Thyroid gland (tissue), 4 donors: Measurements from ENCODE around the gene RASGRF2. TPM values are rescaled to one million over a fixed set of nuclear protein-coding genes. Genes with fewer than 3 reads are reported as not detected.

Source experiments
- DNase-seq, 2 donors: peaks; one replicate each; pipeline ENCODE4 v3.0.0-alpha.2; 2019
- H3K27ac ChIP-seq, 3 donors: fragments of 200-600 bp; sonication (generic); 1 replicate in 2 of 3; 2 replicates in 1 of 3; pipeline ENCODE4 v1.5.1; 2016 to 2019; ENCODE audit warnings: mild to moderate bottlenecking in 1 of 3, moderate library complexity in 1 of 3
- H3K27me3 ChIP-seq: fragments of 200-600 bp; sonication (generic); one replicate; pipeline ENCODE4 v1.5.1; 2019
- H3K36me3 ChIP-seq, 2 donors: fragments of 200-600 bp; sonication (generic); one replicate each; pipeline ENCODE4 v1.5.1; 2016 to 2019
- H3K4me1 ChIP-seq, 2 donors: fragments of 200-600 bp; sonication (generic); one replicate each; pipeline ENCODE4 v1.5.1; 2017 to 2019
- H3K4me3 ChIP-seq, 3 donors: fragments of 200-600 bp; sonication (generic); replicated peaks in 1 of 3; 1 replicate in 2 of 3; 2 replicates in 1 of 3; pipeline ENCODE4 v1.5.1; 2016; ENCODE audit warnings: mild to moderate bottlenecking in 1 of 3
- H3K9me3 ChIP-seq: fragments of 200-600 bp; sonication (generic); one replicate; pipeline ENCODE4 v1.5.1; 2017
- CTCF ChIP-seq, 6 experiments: fragments of 200-600 bp in 3 of 6; fragments of 450-650 bp in 3 of 6; sonication (generic) in 3 of 6; IDR thresholded peaks; one replicate each; pipeline ENCODE4 v1.5.1; 2016 to 2019; ENCODE audit warnings: antibody characterized with exemption in 6 of 6, mild to moderate bottlenecking in 2 of 6, inconsistent platforms in 1 of 6, moderate library complexity in 1 of 6
- POLR2A ChIP-seq, 2 donors: fragments of 450-650 bp; IDR thresholded peaks; one replicate each; pipeline ENCODE4 v1.6.1; 2017; ENCODE audit warnings: antibody characterized with exemption in 2 of 2, mild to moderate bottlenecking in 2 of 2, moderate library complexity in 1 of 2
- WGBS, 2 donors: methylation state at CpG; one replicate each; pipeline ENCODE4 v1.1.5; 2017; 5-methylcytosine and 5-hydroxymethylcytosine counted together
- intact Hi-C: fragments of 100-400 bp; cut with DNase I; formaldehyde crosslinking; loops from one replicate; pipeline ENCODE4 v1.15.1; 2023
- total RNA-seq, 4 donors: library from RNA; depleted of rRNA; stranded (reverse); fragments of >200 nt; gene quantifications; one replicate each; pipeline ENCODE4 v1.2.3, GENCODE V29; 2016

The RASGRF2 gene
- total RNA-seq, 4 donors from 2014 or later = 9.2 to 18.8 (median 14.8) TPM

DNA sequence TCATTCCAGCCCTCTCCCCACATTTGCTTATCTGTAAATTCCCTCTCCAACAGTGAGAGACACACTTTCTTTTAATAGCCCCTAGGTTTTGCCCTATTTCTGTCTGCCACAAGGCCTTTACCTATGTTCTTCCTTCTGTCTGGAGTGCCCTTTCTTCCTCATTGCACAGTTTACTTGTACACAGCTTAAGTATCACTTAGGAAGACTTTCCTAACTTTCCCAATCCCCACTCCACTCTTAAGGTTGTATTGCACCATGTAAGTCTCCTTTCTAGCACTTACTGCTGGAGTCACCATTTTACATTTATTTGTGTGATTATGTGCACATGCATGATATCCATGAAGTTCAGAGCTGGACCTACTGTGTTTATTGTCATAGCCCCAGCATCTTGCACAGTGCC lies 262.1 kb downstream of the RASGRF2 start:
- no peaks in the 10 kb centered on the region for H3K9me3 ChIP-seq
- H3K27ac ChIP-seq = no peak overlapping the region
- DNase-seq = no peak
- no peaks in the 10 kb centered on the region for H3K36me3 ChIP-seq
- TF ChIP-seq POLR2A (IDR thresholded peaks at IDR 0.05) = no peak
- no peak for TF ChIP-seq CTCF (IDR thresholded peaks at IDR 0.05)
- no peak overlapping the region for H3K4me3 ChIP-seq
- H3K27me3 ChIP-seq = no peaks in the 10 kb centered on the region
- H3K4me1 ChIP-seq = no peaks in the 10 kb centered on the region
- intact Hi-C loops = no loop called here

GRCh38 chr5:81225463-81225862 lies 265.3 kb downstream of the RASGRF2 start:
- TF ChIP-seq POLR2A (IDR thresholded peaks at IDR 0.05) = no peak
- no peak for TF ChIP-seq CTCF (IDR thresholded peaks at IDR 0.05)
- no peak overlapping the region for H3K4me3 ChIP-seq
- H3K27me3 ChIP-seq = no peaks in the 10 kb centered on the region
- no peaks in the 10 kb centered on the region for H3K36me3 ChIP-seq
- 93% methylated on average over 8 of the region's 8 CpGs for WGBS, 2 donors
- H3K4me1 ChIP-seq = no peaks in the 10 kb centered on the region
- H3K9me3 ChIP-seq = no peaks in the 10 kb centered on the region
- H3K27ac ChIP-seq = no peak overlapping the region
- DNase-seq = no peak
- intact Hi-C loops = no loop called here

DNA sequence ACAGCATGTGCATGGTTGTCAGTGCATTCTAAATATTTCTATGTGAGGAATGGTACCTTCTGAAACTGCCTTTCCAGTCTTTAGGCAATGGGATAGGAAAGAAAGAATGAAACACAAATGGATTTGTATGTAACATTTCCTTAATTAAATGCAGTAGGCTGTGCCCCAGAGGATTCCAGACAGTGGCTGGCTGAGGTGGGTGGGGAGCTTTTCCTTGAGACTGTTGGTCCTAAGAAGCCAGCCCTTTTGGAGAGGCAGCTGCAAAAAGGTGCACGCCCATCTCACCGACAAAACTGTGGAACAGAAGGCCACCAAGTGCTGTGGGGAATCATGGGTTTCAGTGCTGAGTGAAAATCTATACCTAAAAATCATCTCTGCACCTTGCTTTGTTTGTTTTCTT lies 266.1 kb downstream of the RASGRF2 start:
- Histone ChIP-seq H3K9me3 (no peaks in the 10 kb centered on the region), H3K4me1 (no peaks in the 10 kb centered on the region), H3K36me3 (no peaks in the 10 kb centered on the region), H3K27ac (no peak overlapping the region), H3K4me3 (no peak overlapping the region), H3K27me3 (no peaks in the 10 kb centered on the region)
- DNase-seq = no peak
- no peak for TF ChIP-seq POLR2A (IDR thresholded peaks at IDR 0.05)
- no peak for TF ChIP-seq CTCF (IDR thresholded peaks at IDR 0.05)
- 78 to 79% methylated on average over 2 of the region's 2 CpGs for WGBS, 2 donors
- intact Hi-C loops = no loop called here

DNA sequence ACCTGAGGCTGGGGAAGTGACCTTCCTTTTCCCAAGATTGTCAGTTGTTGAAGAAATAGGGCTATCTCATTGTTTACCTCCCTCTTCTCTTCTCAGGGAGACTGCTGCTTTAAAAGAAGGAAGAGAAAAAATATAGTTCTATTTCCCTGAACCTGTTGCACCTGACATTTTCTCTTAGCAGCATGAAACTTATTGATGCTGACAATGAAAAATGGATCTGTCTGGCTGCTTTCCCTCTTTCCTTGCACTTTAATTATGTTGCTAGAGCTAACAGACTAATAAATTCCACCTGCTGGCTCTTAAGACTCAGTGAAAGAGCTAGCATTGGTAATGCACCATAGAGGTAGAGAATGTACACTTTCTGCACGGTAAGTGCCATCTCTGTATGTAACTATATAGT lies 266.8 kb downstream of the RASGRF2 start:
- Histone ChIP-seq H3K36me3 (no peaks in the 10 kb centered on the region), H3K27ac (no peak overlapping the region), H3K9me3 (no peaks in the 10 kb centered on the region), H3K4me1 (no peaks in the 10 kb centered on the region), H3K4me3 (no peak overlapping the region), H3K27me3 (no peaks in the 10 kb centered on the region)
- intact Hi-C loops = no loop called here
- no peak for TF ChIP-seq POLR2A (IDR thresholded peaks at IDR 0.05)
- no peak for TF ChIP-seq CTCF (IDR thresholded peaks at IDR 0.05)
- no peak for DNase-seq
- WGBS, 2 donors = 59 to 77% methylated on average over 1 of the region's 1 CpG

DNA sequence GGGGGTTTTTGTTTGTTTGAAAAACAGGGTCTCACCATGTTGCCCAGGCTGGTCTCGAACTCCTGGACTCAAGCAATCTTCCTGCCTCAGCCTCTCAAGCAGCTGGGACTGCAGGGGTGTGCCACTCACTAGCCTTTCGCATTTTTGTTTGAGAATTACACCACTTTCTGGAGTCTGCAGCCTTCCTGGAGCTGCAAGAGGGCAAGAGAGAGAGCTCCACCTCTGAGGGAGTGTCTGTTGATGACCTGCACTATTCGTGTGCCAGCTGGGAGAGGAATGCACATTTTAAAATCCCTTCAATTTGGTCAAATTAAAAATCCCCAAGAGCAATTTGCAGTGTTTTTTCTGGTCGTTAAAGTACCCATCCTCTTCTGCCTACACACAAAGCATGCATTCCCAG lies 267.9 kb downstream of the RASGRF2 start:
- intact Hi-C loops = no loop called here
- Histone ChIP-seq H3K27me3 (no peaks in the 10 kb centered on the region), H3K9me3 (no peaks in the 10 kb centered on the region), H3K4me1 (peaks cover 5 to 7% of the 10 kb centered on the region in 2 donors), H3K36me3 (no peaks in the 10 kb centered on the region), H3K27ac (no peak overlapping the region), H3K4me3 (no peak overlapping the region)
- WGBS, 2 donors = 59 to 70% methylated on average over 4 of the region's 4 CpGs
- DNase-seq = no peak
- no peak for TF ChIP-seq POLR2A (IDR thresholded peaks at IDR 0.05)
- TF ChIP-seq CTCF (IDR thresholded peaks at IDR 0.05) = no peak
